GM19023 (cell line): ENCODE results near the gene HSP90AB1.

Source experiments
- ATAC-seq: cut with Tn5 transposase; IDR thresholded peaks from one replicate; pipeline ENCODE4 v1.9.1; 2021; ENCODE audit warnings: mild to moderate bottlenecking, moderate library complexity; ENCODE audit not compliant: unreplicated experiment

HSP90AB1 gene

GRCh38 chr6:44234101-44235025 lies 12.5 kb upstream of the HSP90AB1 start:
- no peak for ATAC-seq

DNA sequence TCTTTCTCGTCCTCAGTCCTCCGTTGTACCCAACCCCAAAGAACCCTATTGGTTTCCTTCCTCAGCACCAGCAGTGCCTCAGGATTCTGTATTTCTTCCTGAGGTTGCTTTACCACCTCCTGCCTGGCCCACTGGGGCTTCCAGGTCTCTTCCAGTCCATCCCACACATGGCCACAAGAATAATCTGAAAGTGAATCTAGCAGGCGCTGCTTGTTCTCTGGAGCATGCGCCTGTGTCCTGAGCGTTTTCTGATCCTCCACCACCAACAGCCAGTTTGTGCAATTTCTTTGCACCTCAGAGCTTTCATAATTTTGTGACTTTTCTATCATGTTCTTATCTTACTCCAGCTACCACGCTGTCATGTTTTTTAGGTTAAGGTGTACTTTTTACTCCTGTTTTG lies 11.6 kb upstream of the HSP90AB1 start:
- no peak for ATAC-seq

GRCh38 chr6:44235891-44236516 lies 10.9 kb upstream of the HSP90AB1 start:
- ATAC-seq: no peak

DNA sequence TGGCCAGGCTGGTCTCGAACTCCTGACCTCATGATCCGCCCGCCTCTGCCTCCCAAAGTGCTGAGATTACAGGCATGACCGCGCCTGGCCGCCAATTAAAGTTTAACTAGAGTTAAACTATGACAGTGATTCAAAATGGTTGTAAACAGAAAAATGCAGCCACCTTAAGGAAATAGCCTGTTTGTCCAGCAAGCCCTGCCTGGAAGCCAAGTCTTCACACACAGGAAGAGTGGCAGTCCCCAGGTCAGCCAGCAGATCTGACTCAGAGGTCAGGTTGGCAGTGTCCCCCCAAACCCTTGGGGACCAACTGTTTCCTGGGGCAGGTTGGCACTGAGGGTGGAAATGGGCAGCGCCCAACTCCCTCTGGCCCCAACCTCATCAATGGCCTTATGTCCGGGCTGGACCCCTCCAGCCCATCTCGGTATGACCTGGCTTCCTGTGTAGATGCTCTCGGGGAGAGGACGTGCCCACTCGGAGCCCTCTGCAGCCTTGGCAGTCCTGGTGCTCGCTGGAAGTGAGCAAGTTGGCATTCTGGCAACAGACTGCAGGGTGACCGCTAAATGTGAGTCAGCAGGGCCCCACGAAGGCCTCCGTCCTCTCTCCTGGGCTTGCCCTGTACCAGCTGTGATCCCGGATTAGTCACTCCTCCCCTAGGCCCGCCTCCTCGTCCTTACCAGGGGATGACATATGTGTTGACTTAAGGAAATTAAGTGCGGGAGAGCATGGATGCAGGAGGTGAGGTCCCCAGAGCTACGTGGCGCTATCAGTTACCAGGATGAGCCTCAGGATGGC lies 9.7 kb upstream of the HSP90AB1 start:
- peak; percentile 72 for ATAC-seq

GRCh38 chr6:44237813-44238433 lies 9.0 kb upstream of the HSP90AB1 start:
- ATAC-seq: peak; percentile 81

GRCh38 chr6:44238687-44239350 lies 8.1 kb upstream of the HSP90AB1 start:
- ATAC-seq: no peak

- ATAC-seq: no peak
Measured at GRCh38 chr6:44243345-44243744, 3.6 kb upstream of the HSP90AB1 start.

- no peak for ATAC-seq
Measured at GRCh38 chr6:44245391-44245911, 1.4 kb upstream of the HSP90AB1 start.

DNA sequence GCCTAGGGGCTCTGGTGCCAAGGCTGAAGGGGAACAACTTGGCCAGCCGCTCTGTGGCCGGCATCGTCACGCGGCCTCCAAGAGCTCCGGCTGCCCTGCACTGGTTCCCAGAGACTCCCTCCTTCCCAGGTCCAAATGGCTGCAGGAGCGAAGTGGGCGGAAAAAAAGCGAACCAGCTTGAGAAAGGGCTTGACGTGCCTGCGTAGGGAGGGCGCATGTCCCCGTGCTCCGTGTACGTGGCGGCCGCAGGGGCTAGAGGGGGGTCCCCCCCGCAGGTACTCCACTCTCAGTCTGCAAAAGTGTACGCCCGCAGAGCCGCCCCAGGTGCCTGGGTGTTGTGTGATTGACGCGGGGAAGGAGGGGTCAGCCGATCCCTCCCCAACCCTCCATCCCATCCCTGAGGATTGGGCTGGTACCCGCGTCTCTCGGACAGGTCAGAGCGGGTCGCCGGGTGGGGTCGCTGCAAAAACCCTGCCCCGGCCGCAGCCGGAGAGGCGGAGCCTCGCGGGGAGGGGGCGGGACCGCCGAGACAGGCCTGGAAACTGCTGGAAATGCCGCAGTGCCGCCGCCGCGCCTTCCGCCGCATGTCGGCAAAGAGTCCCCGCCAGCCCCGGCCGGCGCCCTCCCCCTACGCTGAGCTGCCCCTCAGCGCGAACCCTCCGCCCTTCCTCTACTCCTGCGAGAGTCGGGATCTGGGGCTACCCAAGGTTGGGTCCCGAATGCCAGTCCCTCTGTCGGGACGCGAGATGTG lies 814 bp upstream of the HSP90AB1 start:
- peak; percentile 43 for ATAC-seq

DNA sequence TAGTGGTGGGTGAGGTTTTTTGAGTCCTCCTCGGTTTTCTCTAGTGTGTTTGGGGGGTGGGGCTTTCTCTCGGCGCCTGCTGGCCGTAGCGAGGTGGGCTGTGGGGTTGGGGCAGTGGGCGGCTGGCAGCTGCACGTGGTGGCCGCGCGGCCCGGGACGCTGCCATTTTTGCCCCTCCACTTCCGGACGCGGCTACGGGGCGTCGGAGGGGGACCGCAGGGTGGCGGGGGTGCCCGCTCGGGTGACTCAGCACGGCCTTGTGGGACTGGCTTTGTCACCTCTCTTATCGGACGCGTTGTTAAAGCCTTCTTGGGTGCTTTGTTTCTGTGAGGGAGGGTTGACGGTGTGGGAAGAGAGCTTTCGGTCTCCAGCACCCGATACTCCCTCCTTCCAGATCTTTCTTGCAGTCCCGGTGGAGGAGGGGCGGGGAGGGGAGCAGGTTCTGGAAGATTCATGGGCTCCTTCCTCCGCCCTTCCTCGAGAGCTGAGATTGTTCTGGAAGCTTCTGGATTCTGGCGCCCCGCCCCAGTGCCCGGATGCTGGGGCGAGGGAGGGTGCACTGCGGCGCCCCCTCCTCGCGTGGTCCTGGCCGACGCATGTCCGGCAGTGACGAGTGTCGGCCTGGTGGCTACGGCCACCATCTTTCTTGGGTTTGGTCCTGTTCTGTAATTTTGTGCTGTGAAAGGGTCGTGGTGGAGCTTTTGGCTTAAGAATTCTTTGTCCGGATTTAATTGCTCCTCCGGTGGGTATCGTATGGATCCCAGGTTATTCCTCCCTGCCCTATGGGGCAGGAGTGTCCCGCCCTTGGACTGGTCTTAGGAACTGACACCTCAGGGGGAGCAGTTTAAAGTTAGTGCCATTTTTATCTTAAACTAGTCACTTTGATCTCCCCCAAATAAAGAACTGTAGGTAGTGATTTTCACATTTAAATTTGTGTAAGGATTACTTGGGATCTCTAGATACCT lies 719 bp downstream of the HSP90AB1 start:
- ATAC-seq: peak; percentile 37

DNA sequence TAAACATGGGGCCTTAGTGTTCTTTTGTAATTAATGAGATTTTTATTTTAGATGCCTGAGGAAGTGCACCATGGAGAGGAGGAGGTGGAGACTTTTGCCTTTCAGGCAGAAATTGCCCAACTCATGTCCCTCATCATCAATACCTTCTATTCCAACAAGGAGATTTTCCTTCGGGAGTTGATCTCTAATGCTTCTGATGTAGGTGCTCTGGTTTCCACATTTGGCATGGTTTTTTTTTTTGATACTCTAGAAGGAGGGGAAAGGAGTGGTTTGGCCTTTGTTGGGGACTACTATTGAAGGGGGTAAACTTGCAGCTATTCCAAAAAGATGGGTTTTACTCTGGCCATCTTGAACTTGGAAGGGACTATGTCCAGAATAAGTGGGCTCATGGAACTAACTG lies 1.7 kb downstream of the HSP90AB1 start:
- ATAC-seq: no peak

- ATAC-seq: no peak
Measured at GRCh38 chr6:44249082-44249748, 2.3 kb downstream of the HSP90AB1 start.

- no peak for ATAC-seq
Measured at GRCh38 chr6:44250067-44250717, 3.3 kb downstream of the HSP90AB1 start.

DNA sequence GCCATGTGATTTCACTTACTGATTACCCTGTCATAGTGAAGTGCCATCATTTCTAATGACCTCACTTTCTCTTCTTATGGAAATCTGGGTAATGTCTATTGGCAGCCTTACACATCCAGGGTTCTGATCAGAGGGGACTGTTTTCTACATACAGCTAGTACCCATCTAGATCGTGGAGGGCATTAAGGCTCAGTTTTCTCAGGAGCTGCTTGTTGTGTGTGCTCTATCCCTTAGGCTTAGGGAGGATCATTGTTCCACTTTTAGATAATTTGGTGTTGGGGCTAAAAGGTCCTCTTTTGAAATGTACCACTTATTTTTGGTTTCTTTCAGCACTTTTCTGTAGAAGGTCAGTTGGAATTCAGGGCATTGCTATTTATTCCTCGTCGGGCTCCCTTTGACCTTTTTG lies 3.8 kb downstream of the HSP90AB1 start:
- ATAC-seq: no peak

- ATAC-seq: no peak
Measured at GRCh38 chr6:44251576-44252524, 4.9 kb downstream of the HSP90AB1 start.
